Panc1 (cell line): Measurements from ENCODE around the gene FRYL. TPM values are rescaled to one million over a fixed set of nuclear protein-coding genes. Genes with fewer than 3 reads are reported as not detected.

Experiments used
- ATAC-seq: fragments of 200-7000 bp; cut with Tn5 transposase; 2 replicates; pipeline ENCODE4 v1.9.1; 2020; ENCODE audit warnings: mild to moderate bottlenecking, moderate library complexity
- BruUV-seq: library from RNA; stranded (reverse); fragments of 400-500 nt; replicated peaks from 2 replicates; lab custom pipeline; 2021; lab: Mats Ljungman, UMichigan
- CTCF ChIA-PET: fragments of 300-600 bp; sonication (Branson Sonifier 250); formaldehyde crosslinking; loops from one replicate; lab custom pipeline; 2022; ENCODE audit warnings: antibody characterized with exemption; lab: Charles Lee
- POLR2A ChIA-PET: fragments of 300-600 bp; sonication (Branson Sonifier 250); formaldehyde crosslinking; loops from one replicate; lab custom pipeline; 2022; ENCODE audit warnings: antibody characterized with exemption; lab: Charles Lee
- DNase-seq: peaks from one replicate; pipeline ENCODE4 v3.0.0-alpha.2; 2010; ENCODE audit warnings: low read depth, low spot score
- H3K27ac ChIP-seq: 2 replicates; pipeline ENCODE4 v1.5.1; 2011; ENCODE audit warnings: mild to moderate bottlenecking, low read length, inconsistent platforms
- H3K27me3 ChIP-seq: fragments of 200-500 bp; sonication (Bioruptor generic); 2 replicates; pipeline ENCODE4 v1.6.0; 2014; ENCODE audit warnings: low read length, inconsistent platforms; ENCODE audit not compliant: control insufficient read depth, insufficient read depth
- H3K36me3 ChIP-seq: fragments of 200-500 bp; sonication (Bioruptor generic); 2 replicates; pipeline ENCODE4 v1.5.1; 2014; ENCODE audit warnings: inconsistent platforms, mild to moderate bottlenecking, low read length, moderate library complexity; ENCODE audit not compliant: control insufficient read depth, insufficient read depth
- H3K4me1 ChIP-seq: 2 replicates; pipeline ENCODE4 v1.5.1; 2011; ENCODE audit warnings: inconsistent platforms, mild to moderate bottlenecking, low read length, moderate library complexity; ENCODE audit not compliant: control insufficient read depth, insufficient read depth
- H3K4me3 ChIP-seq, 2 experiments: 2 replicates each; pipeline ENCODE4 v1.5.1; 2011 to 2012; ENCODE audit warnings: low read depth in 2 of 2, low read length in 2 of 2, mild to moderate bottlenecking in 2 of 2, inconsistent platforms in 1 of 2, moderate library complexity in 1 of 2
- H3K9me3 ChIP-seq: fragments of 200-500 bp; sonication (Bioruptor generic); 2 replicates; pipeline ENCODE4 v1.5.1; 2014; ENCODE audit warnings: low read depth, mild to moderate bottlenecking, inconsistent platforms, low read length, moderate library complexity; ENCODE audit not compliant: control insufficient read depth, insufficient read depth
- POLR2AphosphoS5 ChIP-seq: IDR thresholded peaks from 2 replicates; pipeline ENCODE4 v1.6.1; 2012; ENCODE audit warnings: mild to moderate bottlenecking, low read depth, low read length, moderate library complexity
- SIN3A ChIP-seq: IDR thresholded peaks from 2 replicates; pipeline ENCODE4 v1.6.1; 2012; ENCODE audit warnings: low read depth, mild to moderate bottlenecking, low read length, moderate library complexity, borderline replicate concordance; ENCODE audit not compliant: insufficient read depth
- TCF7L2 ChIP-seq: IDR thresholded peaks from 2 replicates; pipeline ENCODE4 v1.6.1; 2011; ENCODE audit warnings: mild to moderate bottlenecking, low read depth, low read length, inconsistent platforms
- in situ Hi-C: cut with HindIII; loops from 2 replicates; pipeline ENCODE4 v1.10.0; 2016; ENCODE audit warnings: low sequenced_read_pairs, low pct_unique_long_range_greater_than_20kb
- intact Hi-C: fragments of 100-400 bp; cut with micrococcal nuclease; formaldehyde crosslinking; loops from one replicate; pipeline ENCODE4 v1.10.0; 2022; ENCODE audit not compliant: unreplicated experiment
- total RNA-seq: library from RNA; stranded (reverse); gene quantifications from one replicate; pipeline ENCODE4 v1.2.1, GENCODE V29; 2021; ENCODE audit not compliant: unreplicated experiment
- TF ChIP-seq, protein P1 (sequence below), 2 experiments: IDR thresholded peaks; 2 replicates each; pipeline ENCODE4 v1.6.1; 2011 to 2012; ENCODE audit warnings: low read depth in 2 of 2, control low read depth in 1 of 2, low read length in 1 of 2, mild to moderate bottlenecking in 1 of 2, moderate library complexity in 1 of 2; ENCODE audit not compliant: insufficient read depth in 1 of 2
- TF ChIP-seq, protein P2 (sequence below): fragments of 450-650 bp; IDR thresholded peaks from 2 replicates; pipeline ENCODE4 v1.5.1; 2017; ENCODE audit warnings: mild to moderate bottlenecking

The FRYL gene
- total RNA-seq, 1 experiment from 2014 or later: 47.5 TPM

DNA sequence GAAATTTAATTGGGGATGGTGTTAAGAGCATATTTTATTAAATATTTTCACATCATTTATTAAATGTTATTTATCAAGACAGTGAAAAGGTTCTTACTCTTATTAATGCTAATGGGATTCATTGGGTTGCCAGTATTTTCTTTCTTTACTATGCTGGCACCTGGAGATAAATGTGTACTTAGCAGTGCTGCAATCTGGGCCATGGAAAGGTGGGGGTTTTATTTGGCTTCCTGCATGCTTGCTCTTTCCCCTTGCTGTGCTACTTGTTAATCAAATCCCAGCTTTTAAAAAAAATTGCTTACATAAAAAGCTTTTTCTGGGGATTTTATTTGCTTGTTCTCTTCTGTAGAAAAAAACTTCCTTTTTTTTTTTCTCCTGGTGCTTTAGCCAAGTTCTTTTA, 241.7 kb downstream of the FRYL start:
- POLR2A ChIA-PET: no interaction called here
- CTCF ChIA-PET: no interaction called here
- ATAC-seq (no peak), DNase-seq (no peak)
- no peaks in the 10 kb centered on the region for H3K27me3 ChIP-seq
- intact Hi-C loops: no loop called here
- TF ChIP-seq POLR2AphosphoS5 (no peak), SIN3A (no peak), TCF7L2 (no peak)
- TF ChIP-seq, protein P1, sequence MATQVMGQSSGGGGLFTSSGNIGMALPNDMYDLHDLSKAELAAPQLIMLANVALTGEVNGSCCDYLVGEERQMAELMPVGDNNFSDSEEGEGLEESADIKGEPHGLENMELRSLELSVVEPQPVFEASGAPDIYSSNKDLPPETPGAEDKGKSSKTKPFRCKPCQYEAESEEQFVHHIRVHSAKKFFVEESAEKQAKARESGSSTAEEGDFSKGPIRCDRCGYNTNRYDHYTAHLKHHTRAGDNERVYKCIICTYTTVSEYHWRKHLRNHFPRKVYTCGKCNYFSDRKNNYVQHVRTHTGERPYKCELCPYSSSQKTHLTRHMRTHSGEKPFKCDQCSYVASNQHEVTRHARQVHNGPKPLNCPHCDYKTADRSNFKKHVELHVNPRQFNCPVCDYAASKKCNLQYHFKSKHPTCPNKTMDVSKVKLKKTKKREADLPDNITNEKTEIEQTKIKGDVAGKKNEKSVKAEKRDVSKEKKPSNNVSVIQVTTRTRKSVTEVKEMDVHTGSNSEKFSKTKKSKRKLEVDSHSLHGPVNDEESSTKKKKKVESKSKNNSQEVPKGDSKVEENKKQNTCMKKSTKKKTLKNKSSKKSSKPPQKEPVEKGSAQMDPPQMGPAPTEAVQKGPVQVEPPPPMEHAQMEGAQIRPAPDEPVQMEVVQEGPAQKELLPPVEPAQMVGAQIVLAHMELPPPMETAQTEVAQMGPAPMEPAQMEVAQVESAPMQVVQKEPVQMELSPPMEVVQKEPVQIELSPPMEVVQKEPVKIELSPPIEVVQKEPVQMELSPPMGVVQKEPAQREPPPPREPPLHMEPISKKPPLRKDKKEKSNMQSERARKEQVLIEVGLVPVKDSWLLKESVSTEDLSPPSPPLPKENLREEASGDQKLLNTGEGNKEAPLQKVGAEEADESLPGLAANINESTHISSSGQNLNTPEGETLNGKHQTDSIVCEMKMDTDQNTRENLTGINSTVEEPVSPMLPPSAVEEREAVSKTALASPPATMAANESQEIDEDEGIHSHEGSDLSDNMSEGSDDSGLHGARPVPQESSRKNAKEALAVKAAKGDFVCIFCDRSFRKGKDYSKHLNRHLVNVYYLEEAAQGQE (IDR thresholded peaks at IDR 0.05; ENCODE audit: insufficient read depth in 1 of 2, low read depth in 2 of 2, low read length in 1 of 2): no peak
- TF ChIP-seq, protein P2, sequence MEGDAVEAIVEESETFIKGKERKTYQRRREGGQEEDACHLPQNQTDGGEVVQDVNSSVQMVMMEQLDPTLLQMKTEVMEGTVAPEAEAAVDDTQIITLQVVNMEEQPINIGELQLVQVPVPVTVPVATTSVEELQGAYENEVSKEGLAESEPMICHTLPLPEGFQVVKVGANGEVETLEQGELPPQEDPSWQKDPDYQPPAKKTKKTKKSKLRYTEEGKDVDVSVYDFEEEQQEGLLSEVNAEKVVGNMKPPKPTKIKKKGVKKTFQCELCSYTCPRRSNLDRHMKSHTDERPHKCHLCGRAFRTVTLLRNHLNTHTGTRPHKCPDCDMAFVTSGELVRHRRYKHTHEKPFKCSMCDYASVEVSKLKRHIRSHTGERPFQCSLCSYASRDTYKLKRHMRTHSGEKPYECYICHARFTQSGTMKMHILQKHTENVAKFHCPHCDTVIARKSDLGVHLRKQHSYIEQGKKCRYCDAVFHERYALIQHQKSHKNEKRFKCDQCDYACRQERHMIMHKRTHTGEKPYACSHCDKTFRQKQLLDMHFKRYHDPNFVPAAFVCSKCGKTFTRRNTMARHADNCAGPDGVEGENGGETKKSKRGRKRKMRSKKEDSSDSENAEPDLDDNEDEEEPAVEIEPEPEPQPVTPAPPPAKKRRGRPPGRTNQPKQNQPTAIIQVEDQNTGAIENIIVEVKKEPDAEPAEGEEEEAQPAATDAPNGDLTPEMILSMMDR: no peak
- BruUV-seq: no TSS peak
- in situ Hi-C loops: no loop called here
- no peak overlapping the region for H3K27ac ChIP-seq
- no peaks in the 10 kb centered on the region for H3K9me3 ChIP-seq
- H3K4me3 ChIP-seq: no peak overlapping the region
- H3K4me1 ChIP-seq: no peaks in the 10 kb centered on the region
- H3K36me3 ChIP-seq: peaks cover 7% of the 10 kb centered on the region; the same call in 1 of the 2 replicates

DNA sequence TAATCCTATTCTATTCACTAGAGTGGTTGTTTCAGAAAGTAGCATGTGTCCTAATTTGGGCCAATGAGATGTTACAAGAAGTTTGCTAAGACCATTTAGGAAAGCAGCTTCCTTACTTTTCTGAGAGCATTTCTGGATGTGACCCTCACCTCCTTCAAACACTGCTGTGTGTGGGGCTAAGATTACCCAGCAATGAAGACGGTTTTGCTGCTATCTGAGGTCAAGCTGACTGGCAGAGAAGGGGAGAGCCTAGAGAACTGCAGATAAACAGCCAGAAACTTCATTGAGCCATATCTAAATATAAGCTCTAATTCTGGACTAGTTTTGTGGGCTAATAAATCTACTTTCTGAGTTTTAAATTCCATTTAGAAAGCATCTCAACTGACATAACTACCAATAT, 253.7 kb downstream of the FRYL start:
- no peak overlapping the region for H3K4me3 ChIP-seq
- in situ Hi-C loops: no loop called here
- peaks cover 29% of the 10 kb centered on the region for H3K36me3 ChIP-seq
- ATAC-seq: no peak
- no peak overlapping the region for H3K27ac ChIP-seq
- intact Hi-C loops: no loop called here
- no TSS peak for BruUV-seq
- H3K27me3 ChIP-seq: no peaks in the 10 kb centered on the region
- no peaks in the 10 kb centered on the region for H3K4me1 ChIP-seq
- TF ChIP-seq, protein P2: no peak
- TF ChIP-seq, protein P1 (IDR thresholded peaks at IDR 0.05; ENCODE audit: insufficient read depth in 1 of 2, low read depth in 2 of 2, low read length in 1 of 2): no peak
- TF ChIP-seq TCF7L2 (no peak), POLR2AphosphoS5 (no peak), SIN3A (no peak)
- POLR2A ChIA-PET: no interaction called here
- CTCF ChIA-PET: no interaction called here
- DNase-seq: no peak
- H3K9me3 ChIP-seq: no peaks in the 10 kb centered on the region
